ENCODE results near the gene GPATCH4.
"Not testable (repeated sequence)": the region's sequence is repeated elsewhere in the genome, so short reads cannot be mapped to it uniquely, and the experiment has no call there.

Gene GPATCH4

DNA sequence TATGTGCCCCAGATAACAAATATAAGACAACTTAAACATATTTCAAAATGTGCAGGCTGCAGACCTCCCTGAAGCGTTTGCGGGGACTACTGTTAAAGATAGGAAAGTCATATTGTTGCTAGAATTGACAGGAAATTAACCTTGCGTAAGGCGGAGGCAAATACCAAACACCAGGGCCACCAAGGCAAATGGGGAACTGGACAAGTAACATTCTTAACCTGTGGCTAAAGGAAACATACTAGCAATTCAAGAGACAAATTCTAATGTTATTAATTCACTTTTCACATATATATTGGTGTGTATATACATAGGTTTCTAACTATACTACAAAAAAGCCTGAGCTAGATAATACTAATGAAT is 24.8 kb upstream of the GPATCH4 start:
- DNase-seq, result no peak

DNA sequence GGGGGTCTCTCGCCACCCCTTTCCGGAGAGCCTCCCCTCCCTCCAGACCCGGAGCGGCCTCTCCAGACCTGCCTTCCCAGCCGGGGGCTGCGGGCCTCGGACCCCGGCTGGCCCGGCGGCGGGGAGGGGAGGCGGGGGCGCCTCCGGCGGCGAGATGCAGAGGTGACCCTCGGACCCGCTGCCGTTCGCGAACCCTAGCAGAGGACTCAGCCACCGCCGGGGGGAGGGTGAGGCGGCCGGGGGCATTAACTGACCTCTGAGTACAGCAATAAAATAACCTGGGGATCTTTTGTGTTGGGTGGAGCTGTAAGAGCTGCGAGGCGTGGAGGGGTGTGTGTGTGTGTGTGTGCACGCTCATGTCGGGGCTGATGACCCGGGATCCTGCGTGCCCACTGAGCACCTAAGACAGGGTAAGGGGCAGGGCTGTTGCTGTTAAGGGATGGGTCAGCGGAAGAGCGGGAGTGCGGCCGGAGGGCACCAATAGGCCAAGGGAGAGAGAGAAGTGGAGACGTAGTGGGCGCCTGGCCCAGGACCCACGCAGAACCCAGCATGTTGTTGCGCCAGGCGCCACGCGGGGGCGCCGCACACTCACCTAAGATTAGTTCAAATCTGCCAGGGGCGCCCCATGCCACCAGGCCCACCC is 24.3 kb upstream of the GPATCH4 start:
- peak; percentile 43 to 55 (median 46) for DNase-seq

- no peak for DNase-seq
These were observed 23.6 kb upstream of the GPATCH4 start for GRCh38 chr1:156624814-156625435.

DNA sequence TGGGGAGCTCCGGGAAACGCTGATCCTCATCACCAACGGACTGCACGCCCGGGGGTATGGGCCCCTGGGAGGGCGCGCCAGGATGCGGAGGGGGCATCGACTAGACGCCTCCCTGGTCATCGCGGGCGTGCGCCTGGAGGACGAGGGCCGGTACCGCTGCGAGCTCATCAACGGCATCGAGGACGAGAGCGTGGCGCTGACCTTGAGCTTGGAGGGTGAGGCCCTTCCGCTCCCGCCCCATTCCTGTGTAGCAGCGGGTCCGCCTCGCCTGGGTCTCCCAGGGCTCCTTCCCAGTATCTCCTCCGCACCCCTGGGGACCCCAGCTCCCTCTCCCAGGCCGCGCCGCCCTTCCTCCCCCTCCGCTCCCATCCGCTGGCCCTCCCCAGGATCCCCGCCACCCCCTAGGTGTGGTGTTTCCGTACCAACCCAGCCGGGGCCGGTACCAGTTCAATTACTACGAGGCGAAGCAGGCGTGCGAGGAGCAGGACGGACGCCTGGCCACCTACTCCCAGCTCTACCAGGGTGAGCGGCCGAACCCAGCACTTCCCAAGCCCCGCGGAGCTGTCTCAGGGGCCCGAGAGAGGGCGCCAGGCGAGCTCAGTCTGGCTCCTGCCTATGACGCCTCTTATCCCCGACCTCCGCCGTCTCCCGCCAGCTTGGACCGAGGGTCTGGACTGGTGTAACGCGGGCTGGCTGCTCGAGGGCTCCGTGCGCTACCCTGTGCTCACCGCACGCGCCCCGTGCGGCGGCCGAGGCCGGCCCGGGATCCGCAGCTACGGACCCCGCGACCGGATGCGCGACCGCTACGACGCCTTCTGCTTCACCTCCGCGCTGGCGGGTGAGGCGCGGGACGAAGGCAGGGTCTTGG is 22.9 kb upstream of the GPATCH4 start:
- peak in 1 of 5 experiments; percentile 42 for DNase-seq

- no peak for DNase-seq
These were observed 21.5 kb upstream of the GPATCH4 start for GRCh38 chr1:156622581-156623297.

GRCh38 chr1:156619582-156619955 is 18.3 kb upstream of the GPATCH4 start:
- DNase-seq, result no peak

DNA sequence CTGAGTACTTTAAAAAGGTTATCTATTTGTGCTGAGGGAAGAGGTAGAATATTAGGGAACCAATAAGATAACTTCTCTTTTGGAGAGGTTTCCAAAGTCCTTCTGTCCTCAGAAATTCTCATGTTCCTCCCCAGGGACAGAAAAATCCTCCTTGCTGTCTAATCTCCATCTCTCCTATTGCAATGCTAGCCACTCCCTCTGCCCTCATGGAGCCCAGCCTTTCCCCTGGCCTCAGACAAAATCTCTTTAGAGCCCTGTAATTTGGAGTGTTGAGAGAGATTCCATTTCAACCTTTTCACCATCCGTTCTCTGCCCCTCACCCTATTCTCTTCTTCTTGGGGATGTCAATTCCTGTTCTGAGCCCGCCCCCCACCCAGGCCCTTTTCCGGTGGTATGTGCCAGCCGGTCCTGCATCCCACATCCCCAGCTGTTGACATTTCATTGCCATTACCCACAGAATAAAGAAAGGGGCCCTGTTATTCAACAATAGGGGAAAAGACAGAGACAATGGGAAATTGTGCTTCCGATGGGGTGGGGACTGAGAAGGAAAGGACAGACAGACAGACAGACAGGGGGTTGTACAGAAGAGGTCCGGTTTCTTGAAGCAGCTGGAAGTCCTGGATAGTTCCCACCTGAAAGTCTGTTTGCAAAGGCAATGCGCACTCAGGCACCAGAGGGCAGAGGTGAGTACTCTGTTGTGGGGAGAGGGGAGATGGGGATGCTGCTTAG is 17.7 kb upstream of the GPATCH4 start, which contains the start of gene HAPLN2:
HAPLN2 (plus strand) TSS at position 563 of the 729 bp plus-strand sequence. CDS start 4,076 bp downstream, outside the sequence.
- DNase-seq, result no peak

- no peak for DNase-seq
These were observed 15.2 kb upstream of the GPATCH4 start for GRCh38 chr1:156616463-156616862.

- no peak for DNase-seq
These were observed 14.7 kb upstream of the GPATCH4 start for GRCh38 chr1:156615946-156616345.

DNA sequence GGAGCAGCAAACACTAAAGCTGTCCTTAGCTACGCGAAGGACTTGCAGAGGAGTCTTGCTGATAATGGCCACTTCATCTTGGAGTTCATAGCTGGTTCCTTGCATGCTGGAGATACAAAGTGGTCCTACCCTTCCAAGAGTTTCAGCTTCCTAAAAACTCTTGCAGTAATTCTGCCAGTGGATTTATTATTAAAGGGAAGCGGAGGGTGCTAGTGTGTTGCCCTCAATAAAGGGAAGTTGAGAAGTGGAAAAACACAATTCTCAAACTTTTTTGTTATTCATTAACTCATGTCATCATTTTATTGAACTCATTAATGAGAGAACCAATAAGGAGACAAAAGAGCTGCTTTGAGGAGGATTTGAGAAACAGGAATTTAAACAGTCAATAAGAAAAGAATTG is 11.4 kb upstream of the GPATCH4 start:
- DNase-seq, result no peak

DNA sequence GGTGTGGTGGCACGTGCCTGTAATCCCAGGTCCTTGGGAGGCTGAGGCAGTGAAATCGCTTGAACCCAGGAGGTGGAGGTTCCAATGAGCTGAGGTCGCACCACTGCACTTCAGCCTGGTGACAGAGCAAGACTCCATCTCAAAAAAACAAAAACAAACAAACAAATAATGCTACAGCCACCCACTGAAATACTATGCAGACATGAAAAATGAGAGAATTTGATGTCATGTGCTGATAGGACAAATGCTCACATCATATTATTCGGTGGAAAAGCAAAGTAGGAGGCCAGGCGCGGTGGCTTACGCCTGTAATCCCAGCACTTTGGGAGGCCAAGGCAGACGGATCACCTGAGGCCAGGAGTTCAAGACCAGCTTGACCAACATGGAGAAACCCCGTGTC is 8.8 kb upstream of the GPATCH4 start:
- DNase-seq, result not testable (repeated sequence)

DNA sequence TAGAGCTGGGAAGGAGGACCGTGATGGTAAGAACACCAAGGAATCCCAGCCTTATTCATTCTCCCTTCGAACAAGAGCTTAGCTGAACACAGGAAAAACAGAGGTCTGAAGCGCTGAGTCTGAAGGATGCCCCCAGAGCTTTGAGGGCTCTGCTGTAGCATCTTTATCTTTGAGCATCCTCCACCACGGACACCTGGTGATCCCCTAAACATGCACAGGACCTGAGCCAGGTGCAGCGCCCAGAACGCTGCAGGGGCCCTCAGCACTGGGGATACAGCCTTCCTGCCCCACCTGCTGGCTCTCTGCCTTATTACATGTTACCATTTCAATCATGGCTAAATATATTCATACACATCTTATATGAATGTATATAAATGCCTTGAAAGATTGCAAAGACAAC is 7.7 kb upstream of the GPATCH4 start:
- peak in 3 of 5 experiments; percentile 43 to 62 (median 45) for DNase-seq

GRCh38 chr1:156608036-156608674 is 6.9 kb upstream of the GPATCH4 start:
- peak in 3 of 5 experiments; percentile 39 to 81 (median 44) for DNase-seq

DNA sequence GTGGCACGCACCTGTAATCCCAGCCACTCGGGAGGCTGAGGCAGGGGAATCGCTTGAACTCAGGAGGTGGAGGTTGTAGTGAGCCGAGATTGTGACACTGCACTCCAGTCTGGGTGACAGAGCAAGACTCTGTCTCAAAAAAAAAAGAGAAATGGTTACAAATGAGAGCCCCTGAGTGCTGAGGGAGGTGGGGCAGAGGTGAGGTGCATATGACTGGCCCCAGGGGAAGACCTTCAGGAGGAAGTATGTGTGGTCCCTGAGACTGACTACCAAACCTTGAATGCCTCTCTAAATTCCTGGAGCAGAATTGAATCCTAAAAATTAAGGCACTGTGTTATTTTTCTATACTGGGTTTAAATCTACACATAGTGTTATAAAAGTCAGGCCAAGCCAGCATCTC is 6.1 kb upstream of the GPATCH4 start:
- DNase-seq, result not testable (repeated sequence)

GRCh38 chr1:156602557-156602993 is 1.3 kb upstream of the GPATCH4 start:
- DNase-seq, result no peak

GRCh38 chr1:156601892-156602291 is 613 bp upstream of the GPATCH4 start:
- DNase-seq, result no peak

DNA sequence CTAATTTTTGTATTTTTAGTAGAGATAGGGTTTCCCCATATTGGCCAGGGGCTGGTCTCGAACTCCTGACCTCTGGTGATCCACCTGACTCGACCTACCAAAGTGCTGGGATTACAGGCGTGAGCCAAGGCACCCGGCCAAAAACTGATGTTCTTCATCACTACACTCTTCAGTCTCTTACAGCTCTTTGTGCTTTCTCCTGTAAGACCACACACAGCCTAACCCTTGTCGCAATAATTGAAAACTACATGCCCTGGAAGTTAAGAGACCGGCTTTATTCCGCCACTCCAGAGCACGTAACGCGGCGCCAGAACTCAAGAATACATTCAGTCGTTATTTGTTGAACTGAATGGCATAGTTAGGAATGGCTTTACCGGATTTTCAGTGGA is 552 bp downstream of the GPATCH4 start:
- DNase-seq, result no peak

DNA sequence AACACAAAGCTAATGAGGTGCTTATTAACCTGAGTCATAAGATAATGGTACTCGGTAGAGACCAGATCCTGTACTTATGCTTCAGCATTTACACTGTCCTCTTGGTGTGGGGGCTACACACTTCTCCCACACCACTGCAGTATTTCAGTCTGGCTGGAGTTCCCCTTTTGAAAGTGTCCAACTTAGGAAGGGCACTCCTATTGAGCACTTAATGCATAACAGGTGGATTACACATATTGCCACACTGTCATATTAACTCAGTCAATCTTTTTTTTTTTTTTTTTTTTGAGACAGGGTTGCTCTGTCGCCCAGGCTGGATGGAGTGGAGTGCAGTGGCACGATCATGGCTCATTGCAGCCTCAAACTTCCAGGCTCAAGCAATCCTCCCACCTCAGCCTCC is 1.5 kb downstream of the GPATCH4 start:
- DNase-seq, result peak in 1 of 5 experiments; percentile 57

- no peak for DNase-seq
These were observed 2.4 kb downstream of the GPATCH4 start for GRCh38 chr1:156598731-156599432.

- no peak for DNase-seq
These were observed 3.2 kb downstream of the GPATCH4 start for GRCh38 chr1:156598125-156598524.

- DNase-seq, result no peak
These were observed 4.9 kb downstream of the GPATCH4 start for GRCh38 chr1:156596426-156596825.
